SK-N-SH treated with all-trans-retinoic acid at 6 μM for 48 hours (cell line): ENCODE data around the gene PTPRJ.
"Not testable (repeated sequence)": the region's sequence is repeated elsewhere in the genome, so short reads cannot be mapped to it uniquely, and the experiment has no call there.

Source experiments
- ATAC-seq: fragments of 200-7000 bp; cut with Tn5 transposase; 3 replicates; pipeline ENCODE4 v1.9.1; 2020; ENCODE audit warnings: mild to moderate bottlenecking, moderate library complexity
- ARNTL ChIP-seq: fragments of 450-650 bp; formaldehyde crosslinking; IDR thresholded peaks from 2 replicates; pipeline ENCODE4 v1.5.0; 2020; ENCODE audit warnings: low read depth, mild to moderate bottlenecking, moderate library complexity, borderline replicate concordance
- BACH2 ChIP-seq: fragments of 250-450 bp; sonication (Bioruptor Pico); IDR thresholded peaks from 2 replicates; pipeline ENCODE4 v1.9.0; 2021; ENCODE audit warnings: mild to moderate bottlenecking, borderline replicate concordance
- CREB5 ChIP-seq: fragments of 250-450 bp; sonication (Bioruptor Pico); IDR thresholded peaks from 2 replicates; pipeline ENCODE4 v1.5.1; 2020; ENCODE audit warnings: low read depth, mild to moderate bottlenecking, moderate library complexity
- CSDC2 ChIP-seq: fragments of 250-450 bp; sonication (Bioruptor Pico); IDR thresholded peaks from 2 replicates; pipeline ENCODE4 v1.5.0; 2020; ENCODE audit warnings: mild to moderate bottlenecking, moderate library complexity
- ESRRG ChIP-seq: fragments of 250-450 bp; sonication (Bioruptor Pico); IDR thresholded peaks from 2 replicates; pipeline ENCODE4 v1.6.1; 2021; ENCODE audit warnings: mild to moderate bottlenecking
- GLIS3 ChIP-seq: fragments of 250-450 bp; sonication (Bioruptor Pico); IDR thresholded peaks from 2 replicates; pipeline ENCODE4 v1.5.0; 2020; ENCODE audit warnings: mild to moderate bottlenecking, moderate library complexity
- ISL1 ChIP-seq: fragments of 250-450 bp; sonication (Bioruptor Pico); IDR thresholded peaks from 2 replicates; pipeline ENCODE4 v2.1.2; 2022; ENCODE audit warnings: mild to moderate bottlenecking, moderate library complexity
- OSR1 ChIP-seq: fragments of 250-450 bp; sonication (Bioruptor Pico); IDR thresholded peaks from 2 replicates; pipeline ENCODE4 v1.8.0; 2022; ENCODE audit warnings: moderate library complexity, mild to moderate bottlenecking, inconsistent platforms
- PATZ1 ChIP-seq: fragments of 250-450 bp; sonication (Bioruptor Pico); IDR thresholded peaks from 2 replicates; pipeline ENCODE4 v1.8.0; 2020; ENCODE audit warnings: mild to moderate bottlenecking, moderate library complexity, borderline replicate concordance
- POU6F1 ChIP-seq: fragments of 250-450 bp; sonication (Bioruptor Pico); IDR thresholded peaks from 2 replicates; pipeline ENCODE4 v1.8.0; 2021; ENCODE audit warnings: low read depth, mild to moderate bottlenecking, moderate library complexity, borderline replicate concordance
- PPARA ChIP-seq: fragments of 250-450 bp; sonication (Bioruptor Pico); IDR thresholded peaks from 2 replicates; pipeline ENCODE4 v1.5.0; 2020; ENCODE audit warnings: mild to moderate bottlenecking, borderline replicate concordance
- RARB ChIP-seq: fragments of 250-450 bp; sonication (Bioruptor Pico); IDR thresholded peaks from 2 replicates; pipeline ENCODE4 v1.8.0; 2021; ENCODE audit warnings: mild to moderate bottlenecking, moderate library complexity
- SNAI2 ChIP-seq: fragments of 250-450 bp; sonication (Bioruptor Pico); IDR thresholded peaks from 2 replicates; pipeline ENCODE4 v1.5.0; 2020; ENCODE audit warnings: mild to moderate bottlenecking, moderate library complexity
- TCF4 ChIP-seq: fragments of 250-450 bp; sonication (Bioruptor Pico); IDR thresholded peaks from 2 replicates; pipeline ENCODE4 v1.8.0; 2021; ENCODE audit warnings: mild to moderate bottlenecking, moderate library complexity, borderline replicate concordance
- TSHZ2 ChIP-seq: fragments of 250-450 bp; sonication (Bioruptor Pico); IDR thresholded peaks from 2 replicates; pipeline ENCODE4 v1.5.0; 2020; ENCODE audit warnings: mild to moderate bottlenecking, moderate library complexity
- ZC3H10 ChIP-seq: fragments of 250-450 bp; sonication (Bioruptor Pico); IDR thresholded peaks from 2 replicates; pipeline ENCODE4 v1.5.1; 2021; ENCODE audit warnings: mild to moderate bottlenecking, moderate library complexity
- ZFP3 ChIP-seq: fragments of 250-450 bp; sonication (Bioruptor Pico); IDR thresholded peaks from 2 replicates; pipeline ENCODE4 v1.5.0; 2020; ENCODE audit warnings: mild to moderate bottlenecking, moderate library complexity
- ZFP30 ChIP-seq: fragments of 450-650 bp; formaldehyde crosslinking; IDR thresholded peaks from 2 replicates; pipeline ENCODE4 v1.5.0; 2022; ENCODE audit warnings: mild to moderate bottlenecking, moderate library complexity
- ZNF565 ChIP-seq: fragments of 450-650 bp; formaldehyde crosslinking; conservative IDR thresholded peaks from 2 replicates; pipeline ENCODE4 v1.5.0; 2020; ENCODE audit warnings: low read depth, mild to moderate bottlenecking, moderate library complexity
- ZNF8 ChIP-seq: fragments of 450-650 bp; formaldehyde crosslinking; IDR thresholded peaks from 2 replicates; pipeline ENCODE4 v1.5.0; 2020; ENCODE audit warnings: mild to moderate bottlenecking, moderate library complexity

Gene PTPRJ

GRCh38 chr11:47946682-47947559 lies 33.4 kb upstream of the PTPRJ start (continued):
- TF ChIP-seq TSHZ2 (CRISPR knock-in tag), result no peak
- no peak for TF ChIP-seq POU6F1 (CRISPR knock-in tag)
- TF ChIP-seq BACH2 (CRISPR knock-in tag), result no peak
- TF ChIP-seq ZFP3, result peak; percentile 53; the same call in 1 of the 2 replicates
- no peak for TF ChIP-seq ZNF8 (CRISPR knock-in tag)
- TF ChIP-seq ZNF565 (CRISPR knock-in tag), result no peak
- TF ChIP-seq ZC3H10, result no peak
- TF ChIP-seq PPARA, result no peak

- TF ChIP-seq ARNTL, result no peak
- TF ChIP-seq SNAI2, result no peak
- TF ChIP-seq ISL1, result no peak
- no peak for TF ChIP-seq RARB
- TF ChIP-seq ESRRG (CRISPR knock-in tag), result no peak
- peak; percentile 18; the same call in 1 of the 3 replicates for ATAC-seq
These were observed 32.2 kb upstream of the PTPRJ start for GRCh38 chr11:47948137-47948536.

- not testable (repeated sequence) for ATAC-seq
These were observed 31.2 kb upstream of the PTPRJ start for GRCh38 chr11:47949001-47949675.

- no peak for ATAC-seq
- no peak for TF ChIP-seq CSDC2 (CRISPR knock-in tag)
- no peak for TF ChIP-seq TCF4 (CRISPR knock-in tag)
- no peak for TF ChIP-seq ISL1
- no peak for TF ChIP-seq BACH2 (CRISPR knock-in tag)
- TF ChIP-seq TSHZ2 (CRISPR knock-in tag), result no peak
- no peak for TF ChIP-seq OSR1 (CRISPR knock-in tag)
- TF ChIP-seq ZFP30, result no peak
- no peak for TF ChIP-seq SNAI2
- TF ChIP-seq RARB, result no peak
- TF ChIP-seq ARNTL, result no peak
- TF ChIP-seq CREB5, result no peak
- TF ChIP-seq ZNF8 (CRISPR knock-in tag), result no peak
- no peak for TF ChIP-seq PATZ1
- no peak for TF ChIP-seq GLIS3 (CRISPR knock-in tag)
These were observed 30.0 kb upstream of the PTPRJ start for GRCh38 chr11:47950396-47950795.

GRCh38 chr11:47951504-47951903 lies 28.9 kb upstream of the PTPRJ start:
- not testable (repeated sequence) for ATAC-seq
